ENCODE measurements around the gene PSMD7. TPM values are rescaled to one million over a fixed set of nuclear protein-coding genes. Genes with fewer than 3 reads are reported as not detected.
A peak's percentile ranks its signal among the peaks of the same experiment; 100 is the strongest.
"Not testable (repeated sequence)": the region's sequence is repeated elsewhere in the genome, so short reads cannot be mapped to it uniquely, and the experiment has no call there.

Gene PSMD7
- total RNA-seq, 2 donors from 2014 or later: 44.5 to 76.8 TPM

DNA sequence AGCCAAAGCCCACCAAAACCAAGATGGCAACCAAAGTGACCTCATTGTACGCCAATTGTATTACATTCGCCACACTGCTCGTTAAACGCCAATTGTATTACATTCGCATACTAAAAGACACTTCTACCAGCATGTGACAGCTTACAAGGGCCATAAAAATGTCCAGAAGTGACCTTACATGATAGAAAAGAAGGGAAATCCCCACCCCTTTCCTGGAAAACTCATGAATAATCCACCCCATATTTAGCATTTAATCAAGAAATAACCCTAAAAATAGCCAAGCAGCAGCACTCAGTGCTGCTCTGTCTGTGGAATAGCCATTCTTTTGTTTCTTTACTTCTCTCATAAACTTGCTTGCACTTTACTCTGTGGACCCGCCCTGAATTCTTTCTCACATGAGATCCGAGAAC lies 25.7 kb downstream of the PSMD7 start:
- Histone ChIP-seq H3K9me3 (no peaks in the 10 kb centered on the region), H3K27me3 (replicated peaks; ENCODE audit: insufficient read depth) (no peaks in the 10 kb centered on the region), H3K4me1 (ENCODE audit: control insufficient read depth in 1 of 2, low read depth in 2 of 2) (peaks cover 0 to 18% of the 10 kb centered on the region in 2 donors), H3K4me3 (no peak overlapping the region), H3K36me3 (peaks cover 21% of the 10 kb centered on the region), H3K27ac (peak overlapping the region in 1 of 2 donors; percentile 29)
- TF ChIP-seq, protein P1, sequence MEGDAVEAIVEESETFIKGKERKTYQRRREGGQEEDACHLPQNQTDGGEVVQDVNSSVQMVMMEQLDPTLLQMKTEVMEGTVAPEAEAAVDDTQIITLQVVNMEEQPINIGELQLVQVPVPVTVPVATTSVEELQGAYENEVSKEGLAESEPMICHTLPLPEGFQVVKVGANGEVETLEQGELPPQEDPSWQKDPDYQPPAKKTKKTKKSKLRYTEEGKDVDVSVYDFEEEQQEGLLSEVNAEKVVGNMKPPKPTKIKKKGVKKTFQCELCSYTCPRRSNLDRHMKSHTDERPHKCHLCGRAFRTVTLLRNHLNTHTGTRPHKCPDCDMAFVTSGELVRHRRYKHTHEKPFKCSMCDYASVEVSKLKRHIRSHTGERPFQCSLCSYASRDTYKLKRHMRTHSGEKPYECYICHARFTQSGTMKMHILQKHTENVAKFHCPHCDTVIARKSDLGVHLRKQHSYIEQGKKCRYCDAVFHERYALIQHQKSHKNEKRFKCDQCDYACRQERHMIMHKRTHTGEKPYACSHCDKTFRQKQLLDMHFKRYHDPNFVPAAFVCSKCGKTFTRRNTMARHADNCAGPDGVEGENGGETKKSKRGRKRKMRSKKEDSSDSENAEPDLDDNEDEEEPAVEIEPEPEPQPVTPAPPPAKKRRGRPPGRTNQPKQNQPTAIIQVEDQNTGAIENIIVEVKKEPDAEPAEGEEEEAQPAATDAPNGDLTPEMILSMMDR (IDR thresholded peaks at IDR 0.05): no peak
- ATAC-seq (ENCODE audit: insufficient number of reproducible peaks, low FRiP score, low read depth): peak; percentile 19
- DNase-seq (ENCODE audit: low spot score): no peak

DNA sequence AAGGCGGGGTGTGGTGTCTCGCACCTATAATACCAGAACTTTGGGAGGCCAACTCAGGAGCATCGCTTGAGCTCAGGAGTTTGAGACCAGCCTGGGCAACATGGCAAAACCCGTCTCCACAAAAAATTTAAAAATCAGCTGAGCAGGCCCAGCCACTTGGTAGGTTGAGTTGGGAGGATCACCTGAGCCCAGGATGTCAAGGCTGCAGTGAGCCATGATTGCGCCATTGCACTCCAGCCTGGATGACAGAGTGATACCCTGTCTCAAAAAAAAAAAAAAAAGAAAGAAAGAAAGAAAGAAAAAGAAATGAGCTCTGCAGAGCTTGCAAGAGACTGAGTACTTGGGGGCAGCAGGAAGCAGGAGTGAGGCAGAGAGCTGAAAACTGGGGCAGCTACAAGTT lies 28.2 kb downstream of the PSMD7 start:
- H3K36me3 ChIP-seq: peaks cover 30% of the 10 kb centered on the region
- peaks cover 0 to 18% of the 10 kb centered on the region in 2 donors for H3K4me1 ChIP-seq (ENCODE audit: control insufficient read depth in 1 of 2, low read depth in 2 of 2)
- H3K9me3 ChIP-seq; ATAC-seq (ENCODE audit: insufficient number of reproducible peaks, low FRiP score, low read depth); H3K27me3 ChIP-seq (replicated peaks; ENCODE audit: insufficient read depth); H3K4me3 ChIP-seq; H3K27ac ChIP-seq; DNase-seq (ENCODE audit: low spot score): not testable (repeated sequence)

DNA sequence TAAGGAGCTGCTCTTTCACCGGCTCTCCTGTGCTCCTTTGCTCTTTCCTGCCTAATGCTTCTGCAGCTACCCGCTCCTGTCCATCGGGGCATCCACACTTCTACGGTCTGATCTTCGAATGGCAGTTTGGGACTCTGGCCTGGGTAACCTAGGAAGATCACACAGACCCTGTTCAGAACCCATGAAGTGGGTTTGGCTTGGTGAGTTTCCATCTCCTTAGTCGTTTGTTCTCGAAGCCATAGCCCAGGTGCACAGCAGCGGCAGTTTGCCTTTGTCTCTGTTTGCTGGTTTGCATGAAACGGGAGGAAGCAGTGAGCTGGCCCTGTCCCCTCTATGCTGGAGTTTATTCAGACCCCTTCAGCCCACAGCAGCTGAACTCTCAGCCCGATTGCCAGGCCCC lies 29.0 kb downstream of the PSMD7 start:
- Histone ChIP-seq H3K27ac (no peak overlapping the region), H3K9me3 (no peaks in the 10 kb centered on the region), H3K36me3 (peaks cover 35% of the 10 kb centered on the region), H3K4me3 (no peak overlapping the region), H3K27me3 (replicated peaks; ENCODE audit: insufficient read depth) (no peaks in the 10 kb centered on the region), H3K4me1 (ENCODE audit: control insufficient read depth in 1 of 2, low read depth in 2 of 2) (peaks cover 0 to 13% of the 10 kb centered on the region in 2 donors)
- TF ChIP-seq, protein P1 (IDR thresholded peaks at IDR 0.05): no peak
- no peak for ATAC-seq (ENCODE audit: insufficient number of reproducible peaks, low FRiP score, low read depth)
- no peak for DNase-seq (ENCODE audit: low spot score)

DNA sequence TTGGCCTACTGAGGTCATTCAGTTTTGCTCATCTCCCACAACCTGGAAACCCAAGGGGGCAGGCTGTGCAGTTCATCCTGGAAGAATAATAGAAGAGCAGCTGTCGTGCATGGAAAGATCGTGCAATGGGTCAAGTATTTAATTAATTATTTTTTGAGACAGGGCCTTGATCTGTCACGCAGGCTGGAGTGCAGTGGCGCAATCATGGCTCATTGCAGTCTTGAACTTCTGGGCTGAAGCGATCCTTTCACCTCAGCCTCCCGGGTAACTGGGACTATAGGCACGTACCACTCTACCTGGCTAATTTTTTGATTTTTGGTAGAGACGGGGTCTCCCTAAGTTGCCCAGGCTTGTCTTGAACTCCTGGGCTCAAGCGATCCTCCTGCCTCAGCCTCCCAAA lies 31.7 kb downstream of the PSMD7 start:
- DNase-seq (ENCODE audit: low spot score); H3K9me3 ChIP-seq; H3K27ac ChIP-seq; ATAC-seq (ENCODE audit: insufficient number of reproducible peaks, low FRiP score, low read depth); H3K4me3 ChIP-seq; H3K27me3 ChIP-seq (replicated peaks; ENCODE audit: insufficient read depth); H3K4me1 ChIP-seq (ENCODE audit: control insufficient read depth in 1 of 2, low read depth in 2 of 2): not testable (repeated sequence)
- H3K36me3 ChIP-seq: peaks cover 55% of the 10 kb centered on the region

DNA sequence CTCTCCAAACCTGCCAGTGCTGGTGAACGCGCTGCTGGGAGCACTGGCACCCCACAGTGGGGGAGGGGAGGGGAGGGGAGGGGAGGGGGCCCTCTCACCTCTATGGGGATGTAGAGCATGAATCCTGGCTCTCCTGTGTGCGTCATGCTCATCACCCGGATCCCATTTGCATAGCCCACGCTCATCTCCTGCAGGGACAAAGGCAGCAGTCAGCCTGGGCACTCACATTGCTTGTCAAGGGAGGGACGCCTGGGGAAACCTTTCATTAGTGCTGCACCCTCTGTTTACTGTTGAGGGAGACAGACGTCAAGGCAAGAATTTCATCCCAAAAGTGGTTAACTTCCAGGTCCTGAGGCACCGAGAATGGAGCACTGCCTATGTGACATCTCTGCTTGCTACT lies 35.9 kb downstream of the PSMD7 start:
- not testable (repeated sequence) for DNase-seq (ENCODE audit: low spot score); H3K27me3 ChIP-seq (replicated peaks; ENCODE audit: insufficient read depth); H3K9me3 ChIP-seq; H3K4me1 ChIP-seq (ENCODE audit: control insufficient read depth in 1 of 2, low read depth in 2 of 2); H3K27ac ChIP-seq; H3K4me3 ChIP-seq; ATAC-seq (ENCODE audit: insufficient number of reproducible peaks, low FRiP score, low read depth)
- H3K36me3 ChIP-seq: peaks cover 45% of the 10 kb centered on the region

DNA sequence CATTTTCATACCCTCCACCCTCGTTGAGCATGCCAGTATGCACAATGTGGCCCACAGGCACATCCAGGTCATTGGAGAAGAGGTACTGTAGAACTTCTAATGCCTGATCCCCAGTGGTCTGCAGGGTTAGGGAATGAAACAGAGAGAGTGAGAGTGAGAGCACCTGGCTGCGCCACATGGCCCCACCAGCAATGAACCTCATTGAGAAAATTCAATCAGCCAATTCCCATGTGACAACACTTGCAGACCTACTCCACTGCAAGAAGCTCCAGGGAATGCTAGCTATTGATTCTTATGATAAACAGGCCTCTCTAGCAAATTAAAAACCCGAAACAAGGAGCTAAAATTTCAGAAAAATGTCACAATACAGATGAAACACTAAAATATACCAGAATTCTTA lies 40.9 kb downstream of the PSMD7 start:
- not testable (repeated sequence) for DNase-seq (ENCODE audit: low spot score); H3K27ac ChIP-seq; H3K9me3 ChIP-seq; ATAC-seq (ENCODE audit: insufficient number of reproducible peaks, low FRiP score, low read depth); H3K4me3 ChIP-seq; H3K4me1 ChIP-seq (ENCODE audit: control insufficient read depth in 1 of 2, low read depth in 2 of 2); H3K27me3 ChIP-seq (replicated peaks; ENCODE audit: insufficient read depth)
- peaks cover 37% of the 10 kb centered on the region for H3K36me3 ChIP-seq

DNA sequence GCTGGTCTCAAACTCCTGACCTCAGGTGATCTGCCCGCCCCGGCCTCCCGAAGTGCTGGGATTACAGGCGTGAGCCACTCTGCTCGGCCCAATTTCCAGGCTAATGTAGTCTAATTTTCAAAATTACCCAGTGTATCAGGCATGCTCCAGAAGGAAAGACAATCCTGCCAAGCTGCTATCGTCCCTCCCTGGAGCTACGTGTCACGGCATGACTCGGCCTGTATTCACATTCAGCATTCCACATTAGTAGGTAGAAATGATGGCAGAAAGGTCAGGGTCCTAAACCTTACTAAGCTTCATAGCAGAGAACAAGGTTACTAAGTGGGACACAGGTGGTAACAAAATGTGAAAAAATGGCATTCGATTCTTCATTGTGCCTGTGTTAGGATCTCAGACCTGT lies 42.6 kb downstream of the PSMD7 start:
- DNase-seq (ENCODE audit: low spot score); H3K9me3 ChIP-seq; H3K4me1 ChIP-seq (ENCODE audit: control insufficient read depth in 1 of 2, low read depth in 2 of 2); H3K27me3 ChIP-seq (replicated peaks; ENCODE audit: insufficient read depth); H3K4me3 ChIP-seq; ATAC-seq (ENCODE audit: insufficient number of reproducible peaks, low FRiP score, low read depth); H3K27ac ChIP-seq: not testable (repeated sequence)
- peaks cover 34% of the 10 kb centered on the region for H3K36me3 ChIP-seq

DNA sequence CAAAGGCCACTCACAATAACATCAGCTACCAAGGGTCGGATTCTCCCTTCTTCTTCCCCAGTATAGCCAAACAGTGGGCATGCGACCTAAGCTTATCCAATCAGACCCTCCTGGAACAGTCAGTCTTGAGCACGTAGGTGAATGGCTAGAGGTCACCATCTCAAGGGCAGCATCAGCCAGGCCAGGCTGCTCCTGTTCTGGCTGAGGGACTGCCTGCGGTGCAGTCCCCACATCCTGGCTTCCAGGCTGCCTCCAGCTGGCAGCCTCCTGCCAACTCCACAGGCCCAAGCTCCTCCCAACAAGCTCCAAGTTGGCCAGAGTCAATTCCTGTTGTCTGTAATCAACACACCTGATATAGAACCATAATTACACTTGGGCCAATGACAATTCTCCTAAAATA lies 56.4 kb downstream of the PSMD7 start:
- ATAC-seq (ENCODE audit: insufficient number of reproducible peaks, low FRiP score, low read depth); H3K27me3 ChIP-seq (replicated peaks; ENCODE audit: insufficient read depth); H3K4me3 ChIP-seq; H3K27ac ChIP-seq; H3K9me3 ChIP-seq; DNase-seq (ENCODE audit: low spot score); H3K4me1 ChIP-seq (ENCODE audit: control insufficient read depth in 1 of 2, low read depth in 2 of 2): not testable (repeated sequence)
- H3K36me3 ChIP-seq: peaks cover 39% of the 10 kb centered on the region

Other genes with a start within 250 kb of the PSMD7 start
- 1 to 10 TPM; 1.8 to 9.0 TPM for gene NPIPB15, start 79.5 kb downstream of the PSMD7 start, total RNA-seq
- 1 to 10 TPM in 1 of 2 donors, not detected in 1; 1.4 TPM for gene CLEC18B, start 124.7 kb downstream of the PSMD7 start, total RNA-seq